ENCODE measurements around the gene PLCB4. TPM values are rescaled to one million over a fixed set of nuclear protein-coding genes. Genes with fewer than 3 reads are reported as not detected.
A peak's percentile ranks its signal among the peaks of the same experiment; 100 is the strongest.

PLCB4 gene
- total and polyA plus RNA-seq, 4 donors: 17.1 to 32.5 (median 21.2) TPM

DNA sequence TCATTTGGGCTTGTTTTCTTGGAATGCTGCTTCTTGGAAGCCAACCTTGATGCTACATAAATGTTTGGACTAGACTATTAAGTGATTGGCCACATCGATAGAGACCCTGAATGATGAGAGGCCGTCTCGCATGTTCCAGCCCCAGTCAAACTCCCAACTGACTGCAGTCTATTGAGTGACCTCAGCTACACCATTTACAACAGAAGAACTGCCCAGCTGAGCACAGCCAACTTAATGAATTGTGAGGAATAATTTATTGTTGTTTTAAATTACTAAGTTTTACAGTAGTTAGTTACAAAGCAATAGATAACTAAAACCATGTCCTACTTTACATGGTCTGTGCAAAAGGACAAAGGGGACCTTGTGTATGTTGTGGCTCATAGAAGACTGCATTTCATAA is 63.0 kb downstream of the PLCB4 start:
- WGBS (ENCODE audit: insufficient coverage): 100% methylated on average over 3 of the region's 3 CpGs
- Histone ChIP-seq H3K9me3 (ENCODE audit: control insufficient read depth, insufficient read depth, low read length) (no peaks in the 10 kb centered on the region), H3K27ac (ENCODE audit: low read depth, low read length) (no peak overlapping the region), H3K4me3 (ENCODE audit: low read depth, low read length) (no peak overlapping the region), H3K4me1 (ENCODE audit: control insufficient read depth, insufficient read depth, low read length) (no peaks in the 10 kb centered on the region), H3K36me3 (ENCODE audit: control insufficient read depth, insufficient read depth, low read length) (no peaks in the 10 kb centered on the region), H3K27me3 (ENCODE audit: control insufficient read depth, insufficient read depth, low read length) (no peaks in the 10 kb centered on the region)
- DNase-seq (ENCODE audit: low read depth in 4 of 6, low spot score in 6 of 6): no peak

DNA sequence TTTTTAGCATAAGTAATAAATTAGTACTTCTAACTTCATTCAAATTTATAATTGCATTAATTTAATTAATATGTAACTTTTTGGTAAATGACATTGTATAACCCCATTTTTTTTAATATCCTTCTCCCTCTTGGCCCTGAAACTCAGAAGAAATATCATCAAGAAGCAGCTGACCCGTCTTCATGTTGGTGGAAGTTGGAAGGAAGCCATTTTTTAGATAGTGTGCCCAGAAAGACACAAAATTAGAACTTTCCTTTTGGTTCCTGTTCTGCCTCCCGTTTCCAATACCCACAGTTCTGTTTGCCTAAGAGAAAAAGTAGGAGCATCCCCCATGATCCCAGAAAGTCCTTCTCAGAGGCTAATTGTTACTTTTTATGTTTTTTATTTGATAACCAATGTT is 65.5 kb downstream of the PLCB4 start:
- no peak overlapping the region for H3K4me3 ChIP-seq (ENCODE audit: low read depth, low read length)
- H3K27me3 ChIP-seq (ENCODE audit: control insufficient read depth, insufficient read depth, low read length): no peaks in the 10 kb centered on the region
- H3K27ac ChIP-seq (ENCODE audit: low read depth, low read length): no peak overlapping the region
- H3K36me3 ChIP-seq (ENCODE audit: control insufficient read depth, insufficient read depth, low read length): no peaks in the 10 kb centered on the region
- WGBS (ENCODE audit: insufficient coverage): no CpG with 5 or more reads among the region's 2 CpGs
- no peak for DNase-seq (ENCODE audit: low read depth in 4 of 6, low spot score in 6 of 6)
- no peaks in the 10 kb centered on the region for H3K4me1 ChIP-seq (ENCODE audit: control insufficient read depth, insufficient read depth, low read length)
- H3K9me3 ChIP-seq (ENCODE audit: control insufficient read depth, insufficient read depth, low read length): no peaks in the 10 kb centered on the region

DNA sequence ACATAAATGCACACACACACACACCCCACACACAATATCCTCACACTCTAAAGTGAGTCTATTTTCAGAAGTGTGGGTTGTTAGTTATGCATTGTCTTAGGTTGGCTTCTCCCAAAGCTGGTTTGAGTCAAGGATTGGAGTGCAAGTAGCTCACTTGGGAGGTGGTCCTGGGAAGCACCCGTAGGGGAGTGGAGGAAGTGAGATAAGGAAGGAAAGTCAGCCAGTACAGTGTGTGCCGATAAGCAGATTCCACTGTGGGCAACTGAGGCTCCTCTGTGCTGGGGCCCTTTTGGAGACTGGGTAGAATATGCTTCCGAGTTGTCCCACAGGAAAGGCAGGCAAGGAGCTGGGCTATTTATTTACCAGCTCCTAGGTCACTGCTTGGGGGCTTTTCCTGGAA is 67.2 kb downstream of the PLCB4 start:
- Histone ChIP-seq H3K36me3 (ENCODE audit: control insufficient read depth, insufficient read depth, low read length) (no peaks in the 10 kb centered on the region), H3K4me1 (ENCODE audit: control insufficient read depth, insufficient read depth, low read length) (no peaks in the 10 kb centered on the region), H3K27me3 (ENCODE audit: control insufficient read depth, insufficient read depth, low read length) (no peaks in the 10 kb centered on the region), H3K9me3 (ENCODE audit: control insufficient read depth, insufficient read depth, low read length) (no peaks in the 10 kb centered on the region), H3K4me3 (ENCODE audit: low read depth, low read length) (no peak overlapping the region), H3K27ac (ENCODE audit: low read depth, low read length) (no peak overlapping the region)
- WGBS (ENCODE audit: insufficient coverage): 58% methylated on average over 3 of the region's 3 CpGs
- DNase-seq (ENCODE audit: low read depth in 4 of 6, low spot score in 6 of 6): no peak

DNA sequence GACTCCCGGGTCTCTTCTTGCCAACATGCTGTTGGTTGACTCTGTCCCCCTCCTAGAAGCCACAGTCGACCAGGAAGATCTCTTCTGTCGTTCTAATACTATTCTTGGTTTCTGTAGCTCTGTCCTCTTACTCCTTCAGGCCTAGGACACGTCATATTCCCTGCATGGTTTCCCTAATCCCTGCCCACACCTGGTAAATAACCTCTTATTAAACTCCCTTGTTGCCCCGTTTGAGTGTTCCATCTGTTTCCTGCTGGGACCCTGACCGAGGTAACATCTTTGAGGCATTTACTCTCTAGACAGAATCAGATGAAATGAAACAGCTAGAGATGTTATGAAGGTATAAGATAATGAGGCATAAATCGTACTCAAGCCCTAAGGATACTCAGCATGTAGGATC is 68.1 kb downstream of the PLCB4 start:
- no peaks in the 10 kb centered on the region for H3K36me3 ChIP-seq (ENCODE audit: control insufficient read depth, insufficient read depth, low read length)
- H3K27me3 ChIP-seq (ENCODE audit: control insufficient read depth, insufficient read depth, low read length): no peaks in the 10 kb centered on the region
- no peaks in the 10 kb centered on the region for H3K4me1 ChIP-seq (ENCODE audit: control insufficient read depth, insufficient read depth, low read length)
- no peak overlapping the region for H3K27ac ChIP-seq (ENCODE audit: low read depth, low read length)
- 83% methylated on average over 5 of the region's 7 CpGs for WGBS (ENCODE audit: insufficient coverage)
- no peak overlapping the region for H3K4me3 ChIP-seq (ENCODE audit: low read depth, low read length)
- peak in 1 of 6 donors; percentile 67 for DNase-seq (ENCODE audit: low read depth in 4 of 6, low spot score in 6 of 6)
- H3K9me3 ChIP-seq (ENCODE audit: control insufficient read depth, insufficient read depth, low read length): no peaks in the 10 kb centered on the region

DNA sequence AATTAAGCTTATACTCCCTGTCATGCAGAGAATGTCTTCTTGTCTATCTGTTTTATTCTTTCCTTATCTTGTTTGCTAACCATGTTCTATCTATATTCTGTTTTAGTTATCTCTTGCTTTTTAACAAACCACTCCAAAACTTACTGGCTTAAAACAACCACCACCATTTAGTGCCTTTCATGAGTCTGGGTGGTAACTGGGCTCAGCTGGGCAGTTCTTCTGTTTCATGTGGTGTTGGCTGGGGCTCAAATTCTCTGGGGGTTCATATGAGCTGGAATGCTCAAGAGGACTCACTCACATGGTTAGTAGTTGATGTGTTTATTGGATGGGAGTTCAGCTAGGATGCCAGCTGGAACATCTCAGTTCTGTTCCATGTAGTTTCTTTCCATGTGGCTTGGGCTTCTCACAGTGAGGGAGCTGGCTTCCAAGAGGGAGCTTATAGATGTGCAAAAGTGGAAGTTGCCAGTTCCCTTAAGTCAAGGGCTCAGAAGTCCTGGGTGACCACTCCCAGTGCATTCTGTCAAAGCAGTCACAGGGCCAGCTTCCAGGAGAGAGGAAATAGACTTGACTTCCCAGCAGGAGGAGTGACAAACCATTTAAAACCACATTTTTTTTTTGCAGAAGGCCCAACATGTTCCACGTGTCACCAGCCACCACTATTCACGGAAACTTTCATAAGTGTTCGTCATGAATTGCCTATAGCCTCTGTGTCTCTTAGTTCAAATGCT is 70.4 kb downstream of the PLCB4 start:
- H3K4me1 ChIP-seq (ENCODE audit: control insufficient read depth, insufficient read depth, low read length): no peaks in the 10 kb centered on the region
- no peak overlapping the region for H3K4me3 ChIP-seq (ENCODE audit: low read depth, low read length)
- no peaks in the 10 kb centered on the region for H3K9me3 ChIP-seq (ENCODE audit: control insufficient read depth, insufficient read depth, low read length)
- no peaks in the 10 kb centered on the region for H3K27me3 ChIP-seq (ENCODE audit: control insufficient read depth, insufficient read depth, low read length)
- no peak for DNase-seq (ENCODE audit: low read depth in 4 of 6, low spot score in 6 of 6)
- 88% methylated on average over 3 of the region's 3 CpGs for WGBS (ENCODE audit: insufficient coverage)
- no peak overlapping the region for H3K27ac ChIP-seq (ENCODE audit: low read depth, low read length)
- H3K36me3 ChIP-seq (ENCODE audit: control insufficient read depth, insufficient read depth, low read length): no peaks in the 10 kb centered on the region

DNA sequence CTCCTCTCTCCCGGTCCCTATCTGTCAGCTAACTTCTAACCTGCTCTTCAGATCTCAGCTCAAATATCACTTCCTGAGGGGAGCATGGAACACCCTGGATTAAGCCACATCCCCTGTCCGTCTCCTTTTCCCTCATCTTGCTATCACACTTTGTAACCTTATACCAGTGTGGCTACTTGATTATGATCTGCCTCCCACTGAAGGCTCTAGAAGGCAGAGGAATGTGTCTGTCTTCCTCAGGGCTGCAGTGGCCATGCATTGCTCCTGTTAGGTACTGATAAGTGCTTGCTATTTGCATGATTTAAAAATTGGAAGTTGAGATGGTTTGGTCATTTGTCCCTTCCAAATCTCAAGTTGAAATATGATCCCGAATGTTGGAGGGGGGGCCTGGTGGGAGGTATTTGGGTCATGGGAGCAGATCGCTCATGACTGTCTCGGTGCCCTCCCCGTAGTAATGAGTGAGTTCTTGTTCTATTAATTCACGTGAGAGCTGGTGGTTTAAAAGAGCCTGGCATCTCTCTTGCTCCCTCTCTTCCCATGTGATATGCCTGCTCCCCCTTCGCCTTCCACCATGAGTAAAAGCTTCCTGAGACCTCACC is 71.4 kb downstream of the PLCB4 start:
- no peak overlapping the region for H3K4me3 ChIP-seq (ENCODE audit: low read depth, low read length)
- no peaks in the 10 kb centered on the region for H3K9me3 ChIP-seq (ENCODE audit: control insufficient read depth, insufficient read depth, low read length)
- H3K27me3 ChIP-seq (ENCODE audit: control insufficient read depth, insufficient read depth, low read length): no peaks in the 10 kb centered on the region
- no peaks in the 10 kb centered on the region for H3K36me3 ChIP-seq (ENCODE audit: control insufficient read depth, insufficient read depth, low read length)
- DNase-seq (ENCODE audit: low read depth in 4 of 6, low spot score in 6 of 6): no peak
- H3K27ac ChIP-seq (ENCODE audit: low read depth, low read length): no peak overlapping the region
- WGBS (ENCODE audit: insufficient coverage): 100% methylated on average over 1 of the region's 8 CpGs
- H3K4me1 ChIP-seq (ENCODE audit: control insufficient read depth, insufficient read depth, low read length): no peaks in the 10 kb centered on the region

DNA sequence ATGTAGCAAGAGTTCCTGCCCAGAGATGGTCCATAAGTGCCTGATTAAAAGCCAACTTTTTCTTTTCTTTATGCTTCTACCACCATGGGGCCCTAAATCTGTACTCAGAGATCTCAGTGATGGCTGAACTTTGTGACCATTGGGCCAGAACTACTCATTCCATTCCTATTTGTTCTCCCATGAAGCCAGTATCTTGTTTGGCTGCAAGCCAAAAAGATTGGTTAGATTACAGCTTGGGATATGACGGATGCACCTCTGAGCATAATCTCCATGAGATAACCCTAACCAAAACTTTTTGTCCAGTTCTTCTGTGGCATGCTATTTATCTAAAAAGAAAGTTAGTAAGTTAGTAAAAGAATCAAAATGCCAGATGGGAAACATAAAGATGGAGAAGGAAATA is 72.2 kb downstream of the PLCB4 start:
- H3K4me3 ChIP-seq (ENCODE audit: low read depth, low read length): no peak overlapping the region
- H3K27ac ChIP-seq (ENCODE audit: low read depth, low read length): no peak overlapping the region
- H3K4me1 ChIP-seq (ENCODE audit: control insufficient read depth, insufficient read depth, low read length): no peaks in the 10 kb centered on the region
- no peaks in the 10 kb centered on the region for H3K36me3 ChIP-seq (ENCODE audit: control insufficient read depth, insufficient read depth, low read length)
- no CpG with 5 or more reads among the region's 1 CpG for WGBS (ENCODE audit: insufficient coverage)
- H3K9me3 ChIP-seq (ENCODE audit: control insufficient read depth, insufficient read depth, low read length): no peaks in the 10 kb centered on the region
- no peak for DNase-seq (ENCODE audit: low read depth in 4 of 6, low spot score in 6 of 6)
- H3K27me3 ChIP-seq (ENCODE audit: control insufficient read depth, insufficient read depth, low read length): no peaks in the 10 kb centered on the region

DNA sequence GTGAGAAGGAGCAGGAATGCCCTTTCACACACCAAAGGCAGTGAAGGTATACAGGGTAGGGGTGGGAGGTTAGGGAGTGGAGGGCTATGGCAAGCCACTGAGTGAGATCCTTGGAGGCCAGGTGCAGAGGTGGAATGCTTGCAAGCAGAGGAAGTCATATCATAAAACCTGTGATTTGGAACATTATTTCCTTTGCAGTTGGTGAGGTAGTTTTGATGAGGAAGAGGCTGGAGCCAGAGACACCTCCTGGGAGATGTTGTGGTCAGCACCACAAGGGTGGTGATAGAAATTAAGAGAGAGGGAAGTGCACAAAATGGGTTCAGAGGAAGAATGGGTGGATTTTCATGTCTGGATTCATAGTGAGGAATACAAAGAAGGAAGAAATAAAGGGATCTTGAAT is 73.0 kb downstream of the PLCB4 start:
- DNase-seq (ENCODE audit: low read depth in 4 of 6, low spot score in 6 of 6): no peak
- H3K4me1 ChIP-seq (ENCODE audit: control insufficient read depth, insufficient read depth, low read length): no peaks in the 10 kb centered on the region
- H3K27ac ChIP-seq (ENCODE audit: low read depth, low read length): no peak overlapping the region
- H3K9me3 ChIP-seq (ENCODE audit: control insufficient read depth, insufficient read depth, low read length): no peaks in the 10 kb centered on the region
- no peaks in the 10 kb centered on the region for H3K36me3 ChIP-seq (ENCODE audit: control insufficient read depth, insufficient read depth, low read length)
- no peaks in the 10 kb centered on the region for H3K27me3 ChIP-seq (ENCODE audit: control insufficient read depth, insufficient read depth, low read length)
- no peak overlapping the region for H3K4me3 ChIP-seq (ENCODE audit: low read depth, low read length)

DNA sequence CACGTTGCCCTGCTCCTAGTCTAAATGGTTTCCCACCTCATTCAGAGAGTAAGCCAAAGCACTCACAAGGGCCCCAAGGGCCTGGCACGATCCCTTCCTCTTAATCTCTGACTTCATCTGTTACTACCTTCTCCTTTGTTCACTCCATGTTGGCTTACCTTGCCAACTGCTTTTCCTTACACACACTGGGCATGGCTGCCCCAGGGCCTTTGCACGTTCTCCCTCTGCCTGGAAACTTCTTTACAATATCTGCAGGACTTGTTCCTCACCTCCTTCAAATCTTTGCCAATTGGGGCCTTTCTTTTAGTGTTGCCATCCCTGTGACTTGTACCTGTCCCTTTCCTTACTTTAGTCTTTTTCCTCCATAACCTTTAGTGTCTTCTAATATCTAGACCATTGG is 73.9 kb downstream of the PLCB4 start:
- 90% methylated on average over 3 of the region's 3 CpGs for WGBS (ENCODE audit: insufficient coverage)
- Histone ChIP-seq H3K9me3 (ENCODE audit: control insufficient read depth, insufficient read depth, low read length) (no peaks in the 10 kb centered on the region), H3K27ac (ENCODE audit: low read depth, low read length) (no peak overlapping the region), H3K4me3 (ENCODE audit: low read depth, low read length) (no peak overlapping the region), H3K36me3 (ENCODE audit: control insufficient read depth, insufficient read depth, low read length) (no peaks in the 10 kb centered on the region), H3K27me3 (ENCODE audit: control insufficient read depth, insufficient read depth, low read length) (no peaks in the 10 kb centered on the region), H3K4me1 (ENCODE audit: control insufficient read depth, insufficient read depth, low read length) (no peaks in the 10 kb centered on the region)
- DNase-seq (ENCODE audit: low read depth in 4 of 6, low spot score in 6 of 6): no peak

DNA sequence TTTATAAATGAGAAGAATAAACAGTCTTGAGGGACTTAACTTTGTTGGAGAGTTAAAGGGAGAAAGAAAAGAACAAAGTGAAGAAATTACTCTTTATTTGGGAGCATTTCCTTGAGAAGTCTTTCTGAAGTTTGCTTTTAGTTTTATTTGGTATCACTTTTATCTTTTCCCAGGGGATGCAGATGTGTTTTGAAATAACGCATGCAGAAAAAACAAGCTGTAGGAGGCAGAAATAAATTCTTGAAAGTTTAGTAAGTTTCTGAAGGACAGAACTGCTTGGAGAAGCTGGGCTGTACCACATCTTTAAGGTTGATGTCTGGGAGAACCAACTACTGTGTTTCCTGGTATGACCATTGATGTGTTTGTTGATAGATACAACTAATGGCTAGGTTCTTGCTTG is 75.0 kb downstream of the PLCB4 start:
- no peaks in the 10 kb centered on the region for H3K36me3 ChIP-seq (ENCODE audit: control insufficient read depth, insufficient read depth, low read length)
- H3K4me3 ChIP-seq (ENCODE audit: low read depth, low read length): no peak overlapping the region
- no peaks in the 10 kb centered on the region for H3K4me1 ChIP-seq (ENCODE audit: control insufficient read depth, insufficient read depth, low read length)
- no peak for DNase-seq (ENCODE audit: low read depth in 4 of 6, low spot score in 6 of 6)
- H3K27ac ChIP-seq (ENCODE audit: low read depth, low read length): no peak overlapping the region
- H3K9me3 ChIP-seq (ENCODE audit: control insufficient read depth, insufficient read depth, low read length): no peaks in the 10 kb centered on the region
- 71% methylated on average over 1 of the region's 1 CpG for WGBS (ENCODE audit: insufficient coverage)
- no peaks in the 10 kb centered on the region for H3K27me3 ChIP-seq (ENCODE audit: control insufficient read depth, insufficient read depth, low read length)

All from spinal cord (tissue), 10 donors.